IMR-90 (cell line): ENCODE results near the gene TPSG1. TPM values are rescaled to one million over a fixed set of nuclear protein-coding genes. Genes with fewer than 3 reads are reported as not detected.

ENCODE experiments used
- ATAC-seq: fragments of 200-7000 bp; cut with Tn5 transposase; 2 replicates; pipeline ENCODE4 v1.9.1; 2020; ENCODE audit warnings: low read depth, mild to moderate bottlenecking, moderate library complexity
- BruUV-seq: library from RNA; stranded (reverse); fragments of 400-500 nt; replicated peaks from 2 replicates; lab custom pipeline; 2021; lab: Mats Ljungman, UMichigan
- CTCF ChIA-PET: fragments of 300-600 bp; formaldehyde crosslinking; extraction: SDS; loops from one replicate; lab custom pipeline; 2021; ENCODE audit warnings: antibody characterized with exemption; lab: Yijun Ruan, JAX
- POLR2A ChIA-PET: fragments of 300-600 bp; sonication (Branson Sonifier 250); formaldehyde crosslinking; loops from one replicate; lab custom pipeline; 2022; ENCODE audit warnings: antibody characterized with exemption; ENCODE audit not compliant: unreplicated experiment; lab: Charles Lee
- DNase-seq: peaks from one replicate; pipeline ENCODE4 v3.0.0; 2013
- H2AFZ ChIP-seq: replicated peaks from 2 replicates; pipeline ENCODE3; 2013; ENCODE audit warnings: low read length, mild to moderate bottlenecking; ENCODE audit not compliant: poor library complexity
- H2AK5ac ChIP-seq: 2 replicates; pipeline ENCODE4 v1.6.1; 2013; ENCODE audit warnings: low read depth, low read length, inconsistent platforms
- H2AK9ac ChIP-seq: replicated peaks from 2 replicates; pipeline ENCODE3; 2013; ENCODE audit warnings: mild to moderate bottlenecking, low read depth, low read length, moderate library complexity; ENCODE audit not compliant: poor library complexity
- H2BK120ac ChIP-seq: 2 replicates; pipeline ENCODE4 v1.6.1; 2013; ENCODE audit warnings: low read depth, low read length, inconsistent platforms
- H2BK15ac ChIP-seq: 3 replicates; pipeline ENCODE4 v1.6.1; 2013; ENCODE audit warnings: low read depth, low read length, inconsistent platforms
- H2BK20ac ChIP-seq: 2 replicates; pipeline ENCODE4 v1.6.1; 2013; ENCODE audit warnings: low read depth, mild to moderate bottlenecking, inconsistent platforms, low read length, moderate library complexity
- H2BK5ac ChIP-seq: 2 replicates; pipeline ENCODE4 v1.6.1; 2013; ENCODE audit warnings: mild to moderate bottlenecking, low read depth, low read length, inconsistent platforms; ENCODE audit not compliant: poor library complexity, severe bottlenecking
- H3K14ac ChIP-seq: replicated peaks from 2 replicates; pipeline ENCODE4 v1.6.1; 2013; ENCODE audit warnings: low read depth, low read length, inconsistent platforms
- H3K18ac ChIP-seq: 2 replicates; pipeline ENCODE4 v1.6.1; 2013; ENCODE audit warnings: low read depth, low read length, control low read depth
- H3K23ac ChIP-seq: 2 replicates; pipeline ENCODE4 v1.6.1; 2013; ENCODE audit warnings: low read depth, low read length, inconsistent platforms
- H3K27ac ChIP-seq: 2 replicates; pipeline ENCODE4 v1.5.1; 2013; ENCODE audit warnings: mild to moderate bottlenecking, control low read depth, low read length; ENCODE audit not compliant: insufficient read depth
- H3K27me3 ChIP-seq: 2 replicates; pipeline ENCODE4 v1.6.1; 2013; ENCODE audit warnings: low read length; ENCODE audit not compliant: control insufficient read depth, insufficient read depth
- H3K36me3 ChIP-seq: 2 replicates; pipeline ENCODE4 v1.6.1; 2013; ENCODE audit warnings: low read length, mixed read lengths; ENCODE audit not compliant: control insufficient read depth, insufficient read depth
- H3K4ac ChIP-seq: 2 replicates; pipeline ENCODE4 v1.6.1; 2013; ENCODE audit warnings: low read depth, low read length, inconsistent platforms
- H3K4me1 ChIP-seq: 2 replicates; pipeline ENCODE4 v1.6.1; 2013; ENCODE audit warnings: low read length, mixed read lengths; ENCODE audit not compliant: control insufficient read depth, insufficient read depth
- H3K4me2 ChIP-seq: 2 replicates; pipeline ENCODE4 v1.6.1; 2013; ENCODE audit warnings: low read depth, mild to moderate bottlenecking, control low read depth, low read length, moderate library complexity
- H3K4me3 ChIP-seq: 2 replicates; pipeline ENCODE4 v1.5.1; 2013; ENCODE audit warnings: low read depth, mild to moderate bottlenecking, control low read depth, low read length, moderate library complexity; ENCODE audit not compliant: insufficient read depth
- H3K56ac ChIP-seq: 2 replicates; pipeline ENCODE4 v1.6.1; 2013; ENCODE audit warnings: low read length, inconsistent platforms; ENCODE audit not compliant: insufficient read depth; ENCODE audit errors: extremely low read depth
- H3K79me1 ChIP-seq, 2 experiments: 2 replicates each; pipeline ENCODE4 v1.6.1; 2013; ENCODE audit warnings: low read length in 2 of 2, inconsistent platforms in 1 of 2, low read depth in 1 of 2
- H3K9ac ChIP-seq: 2 replicates; pipeline ENCODE4 v1.6.1; 2013; ENCODE audit warnings: low read depth, low read length, control low read depth
- H3K9me1 ChIP-seq: 2 replicates; pipeline ENCODE4 v1.6.1; 2013; ENCODE audit warnings: low read length, inconsistent platforms; ENCODE audit not compliant: insufficient read depth
- H3K9me3 ChIP-seq: 2 replicates; pipeline ENCODE4 v1.6.1; 2013; ENCODE audit warnings: low read length; ENCODE audit not compliant: control insufficient read depth, insufficient read depth
- H4K20me1 ChIP-seq: 2 replicates; pipeline ENCODE4 v1.6.1; 2013; ENCODE audit warnings: low read length, inconsistent platforms; ENCODE audit not compliant: insufficient read depth
- H4K5ac ChIP-seq: 2 replicates; pipeline ENCODE4 v1.6.1; 2013; ENCODE audit warnings: mild to moderate bottlenecking, low read depth, low read length, control low read depth
- H4K8ac ChIP-seq, 2 experiments: 2 replicates each; pipeline ENCODE4 v1.6.1; 2013; ENCODE audit warnings: low read depth in 2 of 2, low read length in 2 of 2, control low read depth in 1 of 2, inconsistent platforms in 1 of 2
- H4K91ac ChIP-seq: 2 replicates; pipeline ENCODE4 v1.6.1; 2013; ENCODE audit warnings: low read depth, low read length, inconsistent platforms; ENCODE audit not compliant: insufficient read depth
- BHLHE40 ChIP-seq: fragments of 150-350 bp; IDR thresholded peaks from 2 replicates; pipeline ENCODE4 v1.6.1; 2016; ENCODE audit warnings: mild to moderate bottlenecking, low read depth, low read length
- CHD1 ChIP-seq: IDR thresholded peaks from 2 replicates; pipeline ENCODE4 v1.6.1; 2012; ENCODE audit warnings: low read depth, low read length, improper control_type of control experiment
- MXI1 ChIP-seq: IDR thresholded peaks from 2 replicates; pipeline ENCODE4 v1.6.1; 2012; ENCODE audit warnings: low read depth, mild to moderate bottlenecking, low read length, moderate library complexity, borderline replicate concordance
- NFE2L2 ChIP-seq: fragments of 150-350 bp; IDR thresholded peaks from 2 replicates; pipeline ENCODE4 v1.6.1; 2016; ENCODE audit warnings: low read depth, mild to moderate bottlenecking, low read length
- POLR2A ChIP-seq: IDR thresholded peaks from 2 replicates; pipeline ENCODE4 v1.6.1; 2012; ENCODE audit warnings: mild to moderate bottlenecking, low read depth, low read length
- RCOR1 ChIP-seq: IDR thresholded peaks from 2 replicates; pipeline ENCODE4 v1.6.1; 2012; ENCODE audit warnings: mild to moderate bottlenecking, low read length, improper control_type of control experiment; ENCODE audit not compliant: insufficient replicate concordance
- RFX5 ChIP-seq: IDR thresholded peaks from 2 replicates; pipeline ENCODE4 v1.8.0; 2012; ENCODE audit warnings: low read depth, mild to moderate bottlenecking, low read length, moderate library complexity
- SMC3 ChIP-seq: fragments of 150-350 bp; IDR thresholded peaks from 2 replicates; pipeline ENCODE4 v1.6.1; 2016; ENCODE audit warnings: low read depth, mild to moderate bottlenecking, antibody characterized with exemption, low read length, moderate library complexity
- USF2 ChIP-seq: fragments of 150-350 bp; IDR thresholded peaks from 2 replicates; pipeline ENCODE4 v1.6.1; 2017; ENCODE audit warnings: mild to moderate bottlenecking, antibody characterized with exemption, low read length, low read depth
- WGBS, 2 experiments: methylation state at CpG; one replicate each; pipeline versions ENCODE4 v1.1.5 to v1.1.7; 2013; ENCODE audit warnings: missing lambda C conversion rate in 2 of 2; ENCODE audit not compliant: insufficient read length in 1 of 2; ENCODE audit errors: extremely low coverage in 2 of 2; 5-methylcytosine and 5-hydroxymethylcytosine counted together
- dilution Hi-C: fragments of 300-500 bp; cut with HindIII; formaldehyde crosslinking; loops from one replicate; pipeline ENCODE4 v1.14.3; 2018; ENCODE audit warnings: low sequenced_read_pairs; ENCODE audit not compliant: unreplicated experiment
- in situ Hi-C: fragments of 300-500 bp; cut with MboI; formaldehyde crosslinking; loops from 3 replicates; pipeline ENCODE4 v1.14.3; 2019; ENCODE audit warnings: low sequenced_read_pairs, inconsistent platforms, mixed read lengths
- intact Hi-C: fragments of 100-400 bp; cut with micrococcal nuclease; formaldehyde crosslinking; loops from 2 replicates; pipeline ENCODE4 v1.10.0; 2022
- polyA plus RNA-seq, 3 experiments: library from polyadenylated mRNA; depleted of rRNA; stranded (reverse); fragments of >200 nt; gene quantifications; 2 replicates each; pipeline ENCODE4 v1.2.3, GENCODE V29; 2012; ENCODE audit warnings: low replicate concordance in 1 of 3
- total RNA-seq: library from RNA; depleted of rRNA; stranded (reverse); fragments of >200 nt; gene quantifications from 2 replicates; pipeline ENCODE4 v1.2.3, GENCODE V29; 2012

TPSG1 gene
- total and polyA plus RNA-seq, 2 of the 4 experiments (the other 2 are of a cell fraction) = not detected

- POLR2A ChIA-PET = no interaction called here
- H3K36me3 ChIP-seq = peaks cover 4% of the 10 kb centered on the region; the same call in 1 of the 2 replicates
- no peak overlapping the region for H2BK120ac ChIP-seq
- CTCF ChIA-PET = no interaction called here
- dilution Hi-C loops (no loop called here), intact Hi-C loops (no loop called here), in situ Hi-C loops (loop anchor here (25.0 kb wide), 1 partner anchor 403 kb away; the partner anchor contains the start of gene GNG13)
- H3K14ac ChIP-seq = no peak overlapping the region
- H3K4me1 ChIP-seq = no peaks in the 10 kb centered on the region
- H3K4me3 ChIP-seq = no peak overlapping the region
- H3K4me2 ChIP-seq = no peak overlapping the region
- no peak overlapping the region for H2BK20ac ChIP-seq
- H3K18ac ChIP-seq = no peak overlapping the region
- H3K9me1 ChIP-seq = no peaks in the 10 kb centered on the region
- no peak overlapping the region for H4K91ac ChIP-seq
- H4K5ac ChIP-seq = no peak overlapping the region
- peak overlapping the region; percentile 51 for H2AFZ ChIP-seq
- no peak overlapping the region for H3K23ac ChIP-seq
- no peaks in the 10 kb centered on the region for H3K27me3 ChIP-seq
- BruUV-seq = no TSS peak
- TF ChIP-seq CHD1 (no peak), BHLHE40 (no peak), RCOR1 (no peak), SMC3 (no peak), POLR2A (no peak), USF2 (no peak), RFX5 (no peak), MXI1 (no peak), NFE2L2 (no peak)
- H4K20me1 ChIP-seq = no peaks in the 10 kb centered on the region
- no peak overlapping the region for H3K9ac ChIP-seq
- WGBS, 2 experiments = 57% methylated on average over 7 of the region's 32 CpGs; no CpG with 5 or more reads in 1 of the 2 experiments
- no peak overlapping the region for H3K56ac ChIP-seq
- H2AK9ac ChIP-seq = no peak overlapping the region
- H3K4ac ChIP-seq = no peak overlapping the region
- DNase-seq (no peak), ATAC-seq (no peak)
- no peak overlapping the region for H2AK5ac ChIP-seq
- H3K79me1 ChIP-seq = no peaks in the 10 kb centered on the region
- H2BK15ac ChIP-seq = no peak overlapping the region
- no peak overlapping the region for H3K27ac ChIP-seq
- H4K8ac ChIP-seq = no peak overlapping the region
- no peaks in the 10 kb centered on the region for H3K9me3 ChIP-seq
- no peak overlapping the region for H2BK5ac ChIP-seq
Measured at GRCh38 chr16:1215574-1216295, 9.3 kb downstream of the TPSG1 start.
